Measurements from ENCODE around the gene MYB. TPM values are rescaled to one million over a fixed set of nuclear protein-coding genes. Genes with fewer than 3 reads are reported as not detected.

Gene MYB
- total and polyA plus RNA-seq, 2 experiments from 2014 or later: 0.17 to 0.36 TPM

GRCh38 chr6:135176464-135176863 is 4.6 kb upstream of the MYB start:
- H2AFZ ChIP-seq: no peak overlapping the region

GRCh38 chr6:135179372-135179771 is 1.7 kb upstream of the MYB start:
- Histone ChIP-seq H3K9me2 (replicated peaks; ENCODE audit: insufficient read depth) (no peaks in the 10 kb centered on the region), H3K4me3 (no peak overlapping the region), H3K36me3 (replicated peaks; ENCODE audit: insufficient read depth, low read depth) (no peaks in the 10 kb centered on the region), H3K9me3 (ENCODE audit: low read depth) (no peaks in the 10 kb centered on the region), H3K27me3 (peaks cover 27% of the 10 kb centered on the region), H3K27ac (no peak overlapping the region), H3K79me2 (no peaks in the 10 kb centered on the region), H3K4me1 (ENCODE audit: insufficient read depth) (peaks cover 18% of the 10 kb centered on the region), H4K20me1 (ENCODE audit: insufficient read depth, poor library complexity, severe bottlenecking) (no peaks in the 10 kb centered on the region), H3K4me2 (no peak overlapping the region), H2AFZ (no peak overlapping the region)
- WGBS (ENCODE audit: low lambda C conversion rate, missing lambda C conversion rate): 84% methylated on average over 2 of the region's 2 CpGs
- no peak for DNase-seq (ENCODE audit: low spot score)
- no peak for TF ChIP-seq EZH2phosphoT487 (IDR thresholded peaks at IDR 0.05; ENCODE audit: low read depth, severe bottlenecking, unreplicated experiment)
- TF ChIP-seq CTCF (IDR thresholded peaks at IDR 0.05; ENCODE audit: poor library complexity): no peak
- TF ChIP-seq EZH2 (IDR thresholded peaks at IDR 0.05; ENCODE audit: borderline replicate concordance): no peak

More at GRCh38 chr6:135176464-135176863, 4.6 kb upstream of the MYB start:
- no peak for DNase-seq (ENCODE audit: low spot score)
- Histone ChIP-seq H3K4me3 (no peak overlapping the region), H4K20me1 (ENCODE audit: insufficient read depth, poor library complexity, severe bottlenecking) (no peaks in the 10 kb centered on the region), H3K4me2 (no peak overlapping the region), H3K27ac (no peak overlapping the region), H3K27me3 (peaks cover 6% of the 10 kb centered on the region), H3K9me2 (replicated peaks; ENCODE audit: insufficient read depth) (no peaks in the 10 kb centered on the region), H3K36me3 (replicated peaks; ENCODE audit: insufficient read depth, low read depth) (no peaks in the 10 kb centered on the region), H3K4me1 (ENCODE audit: insufficient read depth) (no peaks in the 10 kb centered on the region), H3K79me2 (no peaks in the 10 kb centered on the region), H3K9me3 (ENCODE audit: low read depth) (no peaks in the 10 kb centered on the region)
- TF ChIP-seq CTCF (IDR thresholded peaks at IDR 0.05; ENCODE audit: poor library complexity) (no peak), EZH2phosphoT487 (IDR thresholded peaks at IDR 0.05; ENCODE audit: low read depth, severe bottlenecking, unreplicated experiment) (no peak), EZH2 (IDR thresholded peaks at IDR 0.05; ENCODE audit: borderline replicate concordance) (no peak)
- WGBS (ENCODE audit: low lambda C conversion rate, missing lambda C conversion rate): 79% methylated on average over 6 of the region's 6 CpGs

GRCh38 chr6:135179920-135180541 is 1.1 kb upstream of the MYB start:
- H3K79me2 ChIP-seq: no peaks in the 10 kb centered on the region
- DNase-seq (ENCODE audit: low spot score): no peak
- H3K36me3 ChIP-seq (replicated peaks; ENCODE audit: insufficient read depth, low read depth): no peaks in the 10 kb centered on the region
- peak overlapping the region; percentile 99 for H3K4me2 ChIP-seq
- TF ChIP-seq EZH2phosphoT487 (IDR thresholded peaks at IDR 0.05; ENCODE audit: low read depth, severe bottlenecking, unreplicated experiment): no peak
- no peak for TF ChIP-seq CTCF (IDR thresholded peaks at IDR 0.05; ENCODE audit: poor library complexity)
- TF ChIP-seq EZH2 (IDR thresholded peaks at IDR 0.05; ENCODE audit: borderline replicate concordance): no peak
- H3K9me3 ChIP-seq (ENCODE audit: low read depth): no peaks in the 10 kb centered on the region
- WGBS (ENCODE audit: low lambda C conversion rate, missing lambda C conversion rate): 8% methylated on average over 14 of the region's 16 CpGs
- no peak overlapping the region for H3K27ac ChIP-seq
- no peaks in the 10 kb centered on the region for H3K9me2 ChIP-seq (replicated peaks; ENCODE audit: insufficient read depth)
- H3K4me1 ChIP-seq (ENCODE audit: insufficient read depth): peaks cover 18% of the 10 kb centered on the region
- no peak overlapping the region for H3K4me3 ChIP-seq
- no peak overlapping the region for H2AFZ ChIP-seq
- peaks cover 27% of the 10 kb centered on the region for H3K27me3 ChIP-seq
- no peaks in the 10 kb centered on the region for H4K20me1 ChIP-seq (ENCODE audit: insufficient read depth, poor library complexity, severe bottlenecking)

Data from hepatocyte (in vitro differentiated cells).